Progenitor cell of endocrine pancreas (in vitro differentiated cells): ENCODE data around the gene GNAI3. TPM values are rescaled to one million over a fixed set of nuclear protein-coding genes. Genes with fewer than 3 reads are reported as not detected.
A peak's percentile ranks its signal among the peaks of the same experiment; 100 is the strongest.

Experiments
- DNase-seq: peaks from one replicate; pipeline ENCODE4 v3.0.0; 2021; ENCODE audit warnings: low spot score; ENCODE audit not compliant: unreplicated experiment
- H3K27ac Mint-ChIP-seq: 2 replicates; pipeline ENCODE4 v1.8.0; 2021; ENCODE audit warnings: mild to moderate bottlenecking, moderate library complexity, mixed read lengths
- H3K27me3 Mint-ChIP-seq: 2 replicates; pipeline ENCODE4 v1.8.0; 2021; ENCODE audit warnings: mixed read lengths
- H3K36me3 Mint-ChIP-seq: 2 replicates; pipeline ENCODE4 v1.8.0; 2022; ENCODE audit warnings: mixed read lengths; ENCODE audit not compliant: insufficient read depth
- H3K4me1 Mint-ChIP-seq: 2 replicates; pipeline ENCODE4 v1.8.0; 2021; ENCODE audit warnings: low read depth, mixed read lengths
- H3K4me3 Mint-ChIP-seq: 2 replicates; pipeline ENCODE4 v1.8.0; 2021; ENCODE audit warnings: low read depth, mild to moderate bottlenecking, moderate library complexity, mixed read lengths
- H3K9me3 Mint-ChIP-seq: 2 replicates; pipeline ENCODE4 v1.8.0; 2021; ENCODE audit warnings: low read depth, mixed read lengths
- CTCF ChIP-seq: fragments of 200-600 bp; sonication (generic); IDR thresholded peaks from one replicate; pipeline ENCODE4 v1.5.0; 2021; ENCODE audit warnings: antibody characterized with exemption, mild to moderate bottlenecking; ENCODE audit not compliant: unreplicated experiment
- total RNA-seq: library from RNA; stranded (reverse); gene quantifications from 2 replicates; pipeline ENCODE4 v1.2.1, GENCODE V29; 2021

The GNAI3 gene
- total RNA-seq, 1 donor from 2014 or later, result 10.0 TPM

DNA sequence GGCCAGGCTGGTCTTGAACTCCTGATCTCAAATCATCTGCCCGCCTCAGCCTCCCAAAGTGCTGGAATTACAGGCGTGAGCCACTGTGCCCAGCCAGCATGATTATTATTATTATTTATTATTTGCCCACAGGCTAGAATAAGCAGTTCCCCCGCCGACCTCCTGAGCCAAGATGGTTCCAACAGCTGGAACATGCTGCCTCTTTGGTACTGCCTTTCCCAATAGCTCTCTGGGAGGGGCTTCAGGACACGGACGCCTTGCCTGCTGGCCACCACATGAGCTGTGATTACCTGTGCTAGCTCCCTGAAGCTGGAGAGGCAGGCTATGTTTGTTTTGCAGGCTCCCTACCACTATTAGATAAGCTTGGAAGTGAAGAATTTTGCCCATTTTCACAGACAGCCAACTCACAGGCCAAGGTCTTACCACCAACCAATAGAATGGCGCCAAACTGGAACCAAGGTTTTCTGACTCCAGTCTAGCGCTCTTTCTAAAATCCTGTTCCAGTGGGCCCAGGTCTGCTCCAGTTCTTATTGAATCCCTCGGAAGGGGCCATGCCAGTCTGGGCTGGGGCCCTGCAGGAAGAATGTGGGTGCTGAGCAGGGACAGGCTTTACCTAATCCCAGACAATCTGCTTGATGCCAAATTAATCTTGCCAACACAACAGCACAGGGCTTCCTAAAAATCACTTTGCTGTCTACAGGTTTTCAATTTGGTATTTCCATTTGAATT is 10.8 kb upstream of the GNAI3 start:
- Mint-ChIP-seq H3K9me3 (no peaks in the 10 kb centered on the region), H3K27me3 (peaks cover 30% of the 10 kb centered on the region), H3K27ac (no peak overlapping the region), H3K4me1 (peaks cover 2% of the 10 kb centered on the region), H3K4me3 (no peak overlapping the region), H3K36me3 (no peaks in the 10 kb centered on the region)
- no peak for TF ChIP-seq CTCF
- DNase-seq, result no peak

DNA sequence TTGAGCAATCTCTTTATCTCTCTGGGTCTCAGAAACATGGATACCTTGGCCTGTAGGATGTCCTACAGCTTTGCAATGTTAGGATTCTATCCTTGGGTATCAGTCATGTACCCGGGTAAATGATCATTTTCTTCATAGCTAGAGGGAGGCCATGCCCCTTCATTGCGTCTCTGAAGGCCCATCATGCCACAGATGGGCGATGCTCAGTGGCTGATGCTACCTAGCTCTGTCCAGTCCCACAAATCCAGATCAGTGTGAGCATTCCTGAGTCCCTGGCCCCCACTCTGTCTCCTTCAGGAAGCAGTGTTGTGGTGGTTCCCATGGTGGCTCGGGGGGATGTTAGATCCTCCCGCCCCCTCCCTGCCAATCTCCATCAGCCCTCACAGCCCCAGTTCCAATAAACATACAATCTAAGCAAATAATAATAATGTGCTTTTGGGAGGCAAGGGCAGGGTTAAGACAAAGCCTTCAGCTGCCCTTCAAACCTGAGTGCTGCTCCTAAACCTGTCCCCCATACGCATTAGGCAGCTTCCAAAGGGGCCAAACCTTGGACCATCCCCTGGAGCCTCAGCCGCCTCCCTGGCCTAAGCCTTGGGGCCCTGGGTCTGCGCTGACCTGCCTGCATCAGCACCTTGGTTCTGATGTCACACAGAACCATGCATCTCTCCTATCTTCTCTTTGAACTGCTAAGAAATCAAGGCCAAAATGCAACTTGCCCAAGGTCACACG is 9.4 kb upstream of the GNAI3 start:
- no peaks in the 10 kb centered on the region for H3K9me3 Mint-ChIP-seq
- DNase-seq, result no peak
- H3K4me1 Mint-ChIP-seq, result no peaks in the 10 kb centered on the region
- no peaks in the 10 kb centered on the region for H3K36me3 Mint-ChIP-seq
- TF ChIP-seq CTCF, result no peak
- H3K27me3 Mint-ChIP-seq, result peaks cover 37% of the 10 kb centered on the region
- H3K27ac Mint-ChIP-seq, result no peak overlapping the region
- no peak overlapping the region for H3K4me3 Mint-ChIP-seq

- DNase-seq, result no peak
- peak within 1 kb of the TSS; percentile 35 for H3K27ac Mint-ChIP-seq
- peaks cover 42% of the 10 kb centered on the region for H3K27me3 Mint-ChIP-seq
- no peak for TF ChIP-seq CTCF
- no peaks in the 10 kb centered on the region for H3K9me3 Mint-ChIP-seq
- H3K36me3 Mint-ChIP-seq, result no peaks in the 10 kb centered on the region
- no peak within 1 kb of the TSS for H3K4me3 Mint-ChIP-seq
- no peaks in the 10 kb centered on the region for H3K4me1 Mint-ChIP-seq
Observed at GRCh38 chr1:109539676-109540075, 8.7 kb upstream of the GNAI3 start, which contains the start of gene GPR61. TSS of gene GPR61 (plus strand) at chr1:109539872. CDS start at chr1:109543023, 3,151 bp downstream.

- no peak overlapping the region for H3K4me3 Mint-ChIP-seq
- no peak for DNase-seq
- no peaks in the 10 kb centered on the region for H3K4me1 Mint-ChIP-seq
- no peaks in the 10 kb centered on the region for H3K9me3 Mint-ChIP-seq
- H3K27me3 Mint-ChIP-seq, result peaks cover 40% of the 10 kb centered on the region
- H3K36me3 Mint-ChIP-seq, result no peaks in the 10 kb centered on the region
- TF ChIP-seq CTCF, result no peak
- no peak overlapping the region for H3K27ac Mint-ChIP-seq
Observed at GRCh38 chr1:109541102-109541501, 7.3 kb upstream of the GNAI3 start.

DNA sequence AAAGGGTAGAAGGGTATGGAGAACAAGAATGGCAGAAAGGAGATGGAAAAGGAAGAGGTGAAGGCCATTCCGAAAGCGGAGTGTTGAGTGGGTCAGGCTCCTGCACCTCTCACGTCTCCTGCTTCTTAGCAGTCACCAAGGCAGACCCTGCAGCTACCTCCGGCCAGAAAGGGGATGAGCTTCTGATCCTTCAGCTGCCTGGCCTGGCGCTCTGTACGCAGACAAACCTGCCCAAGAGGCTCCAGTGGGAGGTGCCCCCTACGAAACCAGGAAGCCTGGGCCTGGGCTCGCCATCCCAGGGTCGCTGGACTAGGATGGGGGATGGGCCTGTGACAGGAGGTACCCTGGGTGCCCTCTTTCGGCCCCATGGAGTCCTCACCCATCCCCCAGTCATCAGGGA is 5.8 kb upstream of the GNAI3 start:
- H3K4me1 Mint-ChIP-seq, result peaks cover 9% of the 10 kb centered on the region
- H3K36me3 Mint-ChIP-seq, result no peaks in the 10 kb centered on the region
- H3K9me3 Mint-ChIP-seq, result no peaks in the 10 kb centered on the region
- H3K27me3 Mint-ChIP-seq, result peaks cover 40% of the 10 kb centered on the region
- DNase-seq, result no peak
- TF ChIP-seq CTCF, result no peak
- no peak overlapping the region for H3K27ac Mint-ChIP-seq
- no peak overlapping the region for H3K4me3 Mint-ChIP-seq
